ENCODE measurements around the gene IDI1.

Gene IDI1

DNA sequence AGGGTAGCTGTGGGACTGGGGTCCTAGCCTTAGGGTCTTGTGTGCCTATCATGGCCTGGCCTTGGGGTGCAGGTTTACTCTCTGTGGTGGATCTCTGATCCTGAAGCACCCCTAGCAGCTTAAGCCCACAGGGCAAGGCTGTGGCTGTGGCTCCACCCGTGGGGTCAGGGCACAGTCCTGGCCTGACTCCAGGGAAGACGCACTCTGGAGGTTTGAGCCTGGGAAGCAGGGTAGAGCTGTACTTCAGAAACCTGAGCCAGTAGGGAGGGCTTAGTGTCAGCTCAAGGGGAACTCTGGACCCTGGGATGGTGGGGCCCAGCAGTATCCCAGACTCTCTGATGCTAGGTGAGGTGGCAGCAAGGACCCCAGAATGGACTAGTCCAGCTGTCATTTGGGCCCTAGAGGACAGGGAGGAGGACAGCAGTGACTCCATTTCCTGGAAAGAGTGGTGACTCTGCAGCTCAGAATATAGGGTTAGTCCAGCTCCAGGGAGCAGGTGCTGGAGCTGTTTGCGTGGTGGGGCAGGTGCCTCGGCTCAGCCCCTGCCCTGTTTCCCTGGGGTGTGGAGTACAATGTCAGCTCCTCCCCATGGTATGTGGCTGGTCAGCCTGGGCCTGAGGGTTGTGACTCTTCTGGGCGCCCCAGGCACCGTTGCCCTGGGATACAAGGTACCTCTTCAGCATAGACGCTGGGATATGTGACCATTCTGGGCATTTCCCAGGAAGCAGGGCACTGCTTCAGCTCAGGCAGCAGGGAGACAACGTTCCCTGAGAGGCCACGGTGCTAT lies 44.8 kb downstream of the IDI1 start:
- no peak for DNase-seq (ENCODE audit: low read depth)
- H3K4me3 ChIP-seq (ENCODE audit: low read depth, low read length): no peak overlapping the region

DNA sequence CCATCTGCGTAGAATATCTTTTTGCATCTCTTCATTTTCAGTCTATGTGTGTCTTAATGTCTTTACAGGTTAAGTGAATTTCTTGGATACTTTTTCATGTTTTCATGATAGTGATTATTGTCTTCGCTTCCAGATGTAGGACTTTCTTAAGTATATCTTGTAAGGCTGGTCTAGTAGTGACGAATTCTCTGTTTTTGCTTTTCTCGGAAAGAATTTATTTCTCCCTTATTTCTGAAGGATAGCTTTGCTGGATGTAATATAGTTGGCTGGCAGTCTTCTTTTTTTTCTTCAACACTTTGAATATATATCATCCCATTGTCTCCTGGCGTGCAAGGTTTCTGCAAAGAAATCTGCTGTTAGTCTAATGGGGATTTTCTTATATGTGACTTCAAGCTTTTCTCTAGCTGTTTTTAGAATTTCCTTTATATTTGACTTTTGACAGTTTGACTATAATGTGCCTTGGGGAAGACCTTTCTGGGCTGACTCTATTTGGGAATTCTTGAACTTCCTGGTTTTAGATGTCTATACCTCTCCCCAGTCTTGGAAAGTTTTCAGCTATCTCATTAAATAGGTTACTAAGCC lies 46.4 kb downstream of the IDI1 start:
- DNase-seq (ENCODE audit: low read depth): no peak
- H3K4me3 ChIP-seq (ENCODE audit: low read depth, low read length): no peak overlapping the region

DNA sequence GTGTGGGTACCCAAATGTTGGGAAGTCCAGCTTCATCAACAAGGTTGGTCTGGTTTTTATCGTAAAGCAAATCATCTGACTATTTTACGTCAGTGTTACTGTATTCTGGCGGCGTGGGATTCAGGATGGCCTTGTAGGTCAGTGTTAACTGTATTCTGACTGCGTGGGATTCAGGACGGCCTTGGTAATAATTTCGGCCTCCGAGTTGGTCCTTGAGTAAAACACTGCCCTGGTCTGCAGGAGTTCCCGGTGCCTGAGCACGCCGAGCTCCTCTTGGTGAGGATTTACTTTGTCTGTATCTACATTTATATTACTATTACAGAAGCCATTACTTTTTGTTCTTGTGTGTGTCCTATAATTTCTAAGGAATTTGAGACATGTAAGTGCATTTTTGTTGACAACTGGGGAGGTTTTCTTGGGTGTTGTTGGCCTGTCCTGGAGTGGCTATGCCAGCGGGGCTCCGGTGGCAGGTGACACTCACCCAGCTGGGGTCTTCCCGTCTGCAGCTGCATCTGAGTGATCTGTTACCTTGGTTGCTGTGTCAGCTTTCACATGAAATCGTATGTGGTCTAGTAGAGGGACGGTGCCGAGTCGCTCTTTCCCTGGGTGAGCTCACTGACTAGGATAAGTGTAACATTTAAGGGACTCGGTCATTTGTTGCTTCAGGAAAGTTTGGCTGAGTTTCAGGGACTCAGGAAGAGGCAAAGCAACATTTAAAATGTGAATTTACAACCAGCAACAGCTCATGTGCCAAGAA lies 51.5 kb downstream of the IDI1 start:
- no peak overlapping the region for H3K4me3 ChIP-seq (ENCODE audit: low read depth, low read length)
- no peak for DNase-seq (ENCODE audit: low read depth)

DNA sequence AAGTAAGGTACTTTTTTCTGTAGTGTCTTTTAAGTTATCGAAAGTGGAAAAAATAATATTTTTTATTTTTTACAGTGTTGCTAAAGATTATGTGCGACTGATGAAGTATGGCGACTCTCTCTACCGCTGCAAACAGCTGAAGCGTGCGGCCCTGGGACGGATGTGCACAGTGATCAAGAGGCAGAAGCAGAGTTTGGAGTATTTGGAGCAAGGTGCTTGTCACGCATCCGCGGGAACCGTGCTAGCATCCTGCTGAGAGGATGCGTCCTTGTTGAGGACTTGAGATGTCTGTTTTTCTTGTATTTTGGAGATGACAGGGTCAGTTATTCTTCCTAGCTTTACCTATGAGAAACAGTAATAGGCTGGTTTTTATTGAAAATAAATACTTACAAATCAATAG lies 52.9 kb downstream of the IDI1 start:
- no peak for DNase-seq (ENCODE audit: low read depth)
- H3K4me3 ChIP-seq (ENCODE audit: low read depth, low read length): no peak overlapping the region

DNA sequence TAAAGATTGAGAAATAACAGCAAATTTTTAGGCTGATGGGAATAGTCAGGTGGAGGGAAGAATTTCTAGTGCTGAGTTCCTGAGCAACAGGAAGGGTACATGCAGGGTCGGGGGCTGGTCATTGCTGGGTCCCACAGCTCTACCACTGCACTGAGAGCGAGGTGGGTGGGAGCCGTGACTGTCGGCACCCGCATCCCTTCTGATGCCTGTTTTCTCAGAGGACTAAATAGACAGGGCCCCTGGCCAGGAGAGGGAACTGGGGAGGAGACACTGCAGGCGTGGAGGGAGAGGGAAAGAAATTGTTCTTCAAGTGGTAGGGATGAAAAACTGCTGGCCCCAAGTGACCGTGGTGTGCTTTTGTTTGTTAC lies 53.4 kb downstream of the IDI1 start:
- no peak for DNase-seq (ENCODE audit: low read depth)
- H3K4me3 ChIP-seq (ENCODE audit: low read depth, low read length): no peak overlapping the region

DNA sequence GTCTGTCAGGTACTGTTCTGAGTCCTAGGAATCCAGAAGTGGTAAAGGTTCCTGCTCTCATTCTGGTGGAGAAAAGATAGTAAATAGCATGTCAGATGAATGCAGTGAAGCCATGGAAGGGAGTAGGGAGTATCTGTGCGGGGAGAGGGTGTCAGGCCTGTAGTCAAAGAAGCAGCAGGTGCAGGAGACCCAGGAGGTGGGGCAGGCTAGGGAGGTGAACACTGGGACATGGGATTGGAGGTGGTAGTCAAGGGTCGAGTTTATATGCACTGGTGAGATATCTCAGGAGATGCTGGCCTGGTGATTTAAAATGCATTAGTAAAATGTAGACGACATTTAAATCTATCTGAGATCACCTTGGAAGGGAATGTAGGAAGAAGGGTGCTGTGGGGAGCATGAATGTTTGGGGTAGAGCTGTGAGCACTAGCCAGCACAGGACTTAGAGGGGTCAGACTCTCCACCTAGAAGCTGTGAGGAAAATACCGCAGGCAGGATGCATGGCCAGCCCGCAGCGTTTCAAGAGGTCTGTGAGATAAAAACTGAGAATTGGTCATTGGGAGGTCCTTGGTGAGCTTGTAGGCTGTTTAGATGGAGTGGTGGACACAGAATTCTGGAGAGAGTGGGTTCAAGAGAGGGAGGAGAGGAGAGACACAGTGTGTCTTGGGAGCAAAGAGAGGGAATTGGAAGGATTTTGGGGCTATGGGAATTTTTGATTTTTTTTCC lies 53.9 kb downstream of the IDI1 start:
- no peak for DNase-seq (ENCODE audit: low read depth)
- H3K4me3 ChIP-seq (ENCODE audit: low read depth, low read length): no peak overlapping the region

DNA sequence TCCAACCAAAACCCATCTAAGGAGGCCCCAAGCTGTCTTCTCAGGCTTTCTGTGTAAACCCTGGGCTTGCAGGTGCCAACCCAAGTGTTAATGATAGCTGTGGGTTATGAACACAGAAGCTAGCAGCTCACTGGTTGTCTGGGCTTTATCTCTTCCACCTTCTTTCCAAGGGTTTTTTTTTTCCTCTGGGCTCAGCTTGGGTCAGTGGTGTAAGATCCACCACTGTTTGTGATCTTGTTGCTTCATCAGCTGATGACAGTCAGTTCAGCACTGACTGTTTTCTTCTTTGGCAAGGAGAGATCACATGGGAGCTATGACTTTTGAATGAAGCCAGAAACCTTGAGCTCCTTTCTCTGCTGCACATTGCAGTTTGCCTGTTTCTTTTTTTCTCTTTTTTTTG lies 56.0 kb downstream of the IDI1 start:
- DNase-seq (ENCODE audit: low read depth): no peak
- no peak overlapping the region for H3K4me3 ChIP-seq (ENCODE audit: low read depth, low read length)

DNA sequence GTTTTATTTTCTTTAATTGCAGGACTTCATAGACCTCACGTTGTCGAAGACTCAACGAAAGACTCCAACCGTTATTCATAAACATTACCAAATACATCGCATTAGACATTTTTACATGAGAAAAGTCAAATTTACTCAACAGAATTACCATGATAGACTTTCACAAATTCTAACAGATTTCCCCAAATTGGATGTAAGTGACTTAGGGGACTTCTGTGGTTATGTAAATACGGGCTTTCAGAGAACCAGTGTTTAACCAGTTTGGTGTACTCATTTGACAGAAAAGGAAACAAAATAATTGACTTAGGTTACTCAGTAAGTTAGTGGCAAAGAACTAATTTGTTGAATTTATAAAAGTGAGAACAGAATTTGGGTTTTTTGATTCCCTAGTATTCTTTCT lies 56.5 kb downstream of the IDI1 start:
- DNase-seq (ENCODE audit: low read depth): no peak
- no peak overlapping the region for H3K4me3 ChIP-seq (ENCODE audit: low read depth, low read length)

DNA sequence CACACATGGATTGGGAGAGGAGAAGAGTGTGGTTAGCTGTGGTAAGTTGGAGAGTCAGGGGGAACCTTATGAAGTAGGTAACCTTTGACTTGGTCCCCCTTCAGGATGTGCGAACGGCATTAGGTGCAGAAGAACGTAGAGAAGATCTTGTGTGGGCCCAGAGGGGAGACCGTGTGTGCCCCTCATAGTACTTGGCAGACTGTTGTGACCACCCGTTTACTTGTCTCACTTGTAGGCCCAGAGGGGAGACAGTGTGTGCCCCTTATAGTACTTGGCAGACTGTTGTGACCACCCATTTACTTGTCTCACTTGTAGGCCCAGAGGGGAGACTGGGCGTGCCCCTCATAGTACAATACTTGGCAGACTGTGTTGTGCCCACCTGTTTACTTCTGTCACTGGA lies 58.1 kb downstream of the IDI1 start:
- no peak for DNase-seq (ENCODE audit: low read depth)

More for the DNA sequence above, 58.1 kb downstream of the IDI1 start:
- H3K4me3 ChIP-seq (ENCODE audit: low read depth, low read length): no peak overlapping the region
